ENCODE data around the gene NGF.

DNA sequence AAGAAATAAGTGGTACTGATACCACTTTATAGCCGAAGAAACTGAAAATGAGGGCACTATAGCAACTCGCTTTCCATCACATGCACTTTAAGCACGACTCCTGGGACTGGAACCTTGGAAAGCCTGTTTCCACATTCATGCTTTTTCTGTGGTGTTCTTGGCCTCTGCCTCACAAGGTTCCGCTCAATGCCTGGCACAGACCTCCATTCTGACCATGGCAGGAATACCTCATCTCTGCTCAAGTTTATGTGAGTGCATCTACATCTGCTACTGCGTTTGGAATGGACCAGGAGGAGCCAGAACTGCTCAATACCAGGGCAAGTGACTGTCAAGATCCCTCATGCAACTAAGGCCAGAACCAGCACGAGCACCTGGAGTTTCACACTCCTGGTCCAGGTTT, 11.6 kb downstream of the NGF start:
- TF ChIP-seq, protein P1, sequence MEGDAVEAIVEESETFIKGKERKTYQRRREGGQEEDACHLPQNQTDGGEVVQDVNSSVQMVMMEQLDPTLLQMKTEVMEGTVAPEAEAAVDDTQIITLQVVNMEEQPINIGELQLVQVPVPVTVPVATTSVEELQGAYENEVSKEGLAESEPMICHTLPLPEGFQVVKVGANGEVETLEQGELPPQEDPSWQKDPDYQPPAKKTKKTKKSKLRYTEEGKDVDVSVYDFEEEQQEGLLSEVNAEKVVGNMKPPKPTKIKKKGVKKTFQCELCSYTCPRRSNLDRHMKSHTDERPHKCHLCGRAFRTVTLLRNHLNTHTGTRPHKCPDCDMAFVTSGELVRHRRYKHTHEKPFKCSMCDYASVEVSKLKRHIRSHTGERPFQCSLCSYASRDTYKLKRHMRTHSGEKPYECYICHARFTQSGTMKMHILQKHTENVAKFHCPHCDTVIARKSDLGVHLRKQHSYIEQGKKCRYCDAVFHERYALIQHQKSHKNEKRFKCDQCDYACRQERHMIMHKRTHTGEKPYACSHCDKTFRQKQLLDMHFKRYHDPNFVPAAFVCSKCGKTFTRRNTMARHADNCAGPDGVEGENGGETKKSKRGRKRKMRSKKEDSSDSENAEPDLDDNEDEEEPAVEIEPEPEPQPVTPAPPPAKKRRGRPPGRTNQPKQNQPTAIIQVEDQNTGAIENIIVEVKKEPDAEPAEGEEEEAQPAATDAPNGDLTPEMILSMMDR (IDR thresholded peaks at IDR 0.05), result no peak
- no peak for TF ChIP-seq POLR2A (IDR thresholded peaks at IDR 0.05)
- TF ChIP-seq POLR2AphosphoS5 (IDR thresholded peaks at IDR 0.05), result no peak

Data from stomach (tissue), 4 donors.